Endothelial cell of umbilical vein (primary cell): Measurements from ENCODE around the gene SKI. TPM values are rescaled to one million over a fixed set of nuclear protein-coding genes. Genes with fewer than 3 reads are reported as not detected.
A peak's percentile ranks its signal among the peaks of the same experiment; 100 is the strongest.

Experiments used
- BruUV-seq: library from RNA; stranded (reverse); fragments of 400-500 nt; replicated peaks from 2 replicates; lab custom pipeline; 2021; lab: Mats Ljungman, UMichigan
- CTCF ChIA-PET: fragments of 300-600, 350-600 bp; sonication (Branson Sonifier 250); formaldehyde crosslinking; loops from one replicate; lab custom pipeline; 2021; ENCODE audit warnings: antibody characterized with exemption, inconsistent platforms; lab: Charles Lee
- POLR2A ChIA-PET: fragments of 300-600, 350-600 bp; sonication (Branson Sonifier 250); formaldehyde crosslinking; loops from one replicate; lab custom pipeline; 2021; ENCODE audit warnings: antibody characterized with exemption, inconsistent platforms; lab: Charles Lee
- DNase-seq: peaks from one replicate; pipeline ENCODE4 v3.0.0-alpha.2; 2011; ENCODE audit warnings: low read depth, low spot score
- FAIRE-seq: peaks from 2 replicates; lab custom pipeline; 2011; peaks lifted over from hg19 to GRCh38; lab: Jason Lieb, UNC
- H2AFZ ChIP-seq: 2 replicates; pipeline ENCODE4 v1.6.0; 2012; ENCODE audit warnings: low read depth, low read length, control low read depth, inconsistent platforms
- H3K27ac ChIP-seq: 2 replicates; pipeline ENCODE4 v1.5.1; 2011; ENCODE audit warnings: low read depth, mild to moderate bottlenecking, control low read depth, low read length, moderate library complexity; ENCODE audit not compliant: insufficient read depth
- H3K27me3 ChIP-seq, 2 experiments: 2 replicates each; pipeline versions ENCODE4 v1.6.0 to v1.6.1; 2011; ENCODE audit warnings: low read length in 2 of 2, mixed read lengths in 1 of 2; ENCODE audit not compliant: control insufficient read depth in 2 of 2, insufficient read depth in 2 of 2
- H3K36me3 ChIP-seq, 2 experiments: 2 replicates in 1 of 2; 3 replicates in 1 of 2; pipeline ENCODE4 v1.5.1; 2011; ENCODE audit warnings: low read length in 2 of 2, mild to moderate bottlenecking in 1 of 2, moderate library complexity in 1 of 2; ENCODE audit not compliant: control insufficient read depth in 2 of 2, insufficient read depth in 2 of 2; ENCODE audit errors: extremely low read depth in 1 of 2
- H3K4me1 ChIP-seq: 3 replicates; pipeline ENCODE4 v1.5.1; 2011; ENCODE audit warnings: mild to moderate bottlenecking, low read length; ENCODE audit not compliant: control insufficient read depth, insufficient read depth; ENCODE audit errors: extremely low read depth
- H3K4me2 ChIP-seq: 2 replicates; pipeline ENCODE4 v1.6.1; 2011; ENCODE audit warnings: low read length, control low read depth, mixed read lengths; ENCODE audit not compliant: insufficient read depth
- H3K4me3 ChIP-seq, 3 experiments: fragments of 200-600 bp in 1 of 3; sonication (generic), shearing (Covaris generic) in 1 of 3; replicated peaks in 1 of 3; 2 replicates each; pipeline ENCODE4 v1.5.1; 2011 to 2016; ENCODE audit warnings: control low read depth in 3 of 3, low read length in 3 of 3, mild to moderate bottlenecking in 2 of 3, inconsistent platforms in 1 of 3, low read depth in 1 of 3, moderate library complexity in 1 of 3; ENCODE audit not compliant: insufficient read depth in 1 of 3
- H3K79me2 ChIP-seq: 2 replicates; pipeline ENCODE4 v1.6.0; 2012; ENCODE audit warnings: low read length, inconsistent platforms; ENCODE audit not compliant: control insufficient read depth, insufficient read depth
- H3K9ac ChIP-seq: replicated peaks from 2 replicates; pipeline ENCODE3; 2011; ENCODE audit warnings: low read length, control low read depth; ENCODE audit not compliant: insufficient read depth; ENCODE audit errors: extremely low read depth
- H3K9me1 ChIP-seq: replicated peaks from 3 replicates; pipeline ENCODE4 v1.6.0; 2011; ENCODE audit warnings: mild to moderate bottlenecking, low read length; ENCODE audit not compliant: control insufficient read depth, insufficient read depth; ENCODE audit errors: extremely low read depth
- H3K9me3 ChIP-seq: replicated peaks from 2 replicates; pipeline ENCODE4 v1.5.1; 2012; ENCODE audit warnings: low read length, inconsistent platforms; ENCODE audit not compliant: control insufficient read depth, insufficient read depth
- H4K20me1 ChIP-seq: replicated peaks from 2 replicates; pipeline ENCODE3; 2011; ENCODE audit warnings: mild to moderate bottlenecking, low read length; ENCODE audit not compliant: control insufficient read depth, insufficient read depth; ENCODE audit errors: extremely low read depth
- CTCF ChIP-seq, 2 donors: IDR thresholded peaks; 1 replicate in 1 of 2; 2 replicates in 1 of 2; pipeline ENCODE4 v1.5.1; 2011; ENCODE audit warnings: low read length in 2 of 2, mild to moderate bottlenecking in 2 of 2, moderate library complexity in 2 of 2, control low read depth in 1 of 2, inconsistent platforms in 1 of 2, low read depth in 1 of 2; ENCODE audit not compliant: insufficient read depth in 1 of 2; ENCODE audit errors: extremely low read depth in 1 of 2
- EZH2 ChIP-seq: IDR thresholded peaks from 2 replicates; pipeline ENCODE4 v1.6.1; 2012; ENCODE audit warnings: borderline replicate concordance, low read depth, mild to moderate bottlenecking, moderate library complexity, low read length, inconsistent platforms; ENCODE audit not compliant: severe bottlenecking
- GATA2 ChIP-seq: IDR thresholded peaks from 2 replicates; pipeline ENCODE4 v1.7.0; 2011; ENCODE audit warnings: low read depth, mild to moderate bottlenecking, moderate library complexity, mixed read lengths, low read length; ENCODE audit not compliant: insufficient read length, insufficient read depth
- JUN ChIP-seq: IDR thresholded peaks from 2 replicates; pipeline ENCODE4 v1.6.1; 2011; ENCODE audit warnings: borderline replicate concordance, low read depth; ENCODE audit not compliant: insufficient read length, insufficient read depth
- MYC ChIP-seq: IDR thresholded peaks from one replicate; pipeline ENCODE4 v1.6.1; 2011; ENCODE audit warnings: mild to moderate bottlenecking, low read depth, low read length
- POLR2A ChIP-seq: IDR thresholded peaks from 2 replicates; pipeline ENCODE4 v1.6.1; 2012; ENCODE audit warnings: low read depth, mild to moderate bottlenecking, control low read depth, low read length
- POLR2AphosphoS5 ChIP-seq: IDR thresholded peaks from 2 replicates; pipeline ENCODE4 v1.6.1; 2012; ENCODE audit warnings: low read depth, mild to moderate bottlenecking, control low read depth, low read length, moderate library complexity; ENCODE audit not compliant: insufficient read depth
- dilution Hi-C: fragments of 300-500 bp; cut with MboI; formaldehyde crosslinking; loops from one replicate; pipeline ENCODE4 v1.15.0; 2019; ENCODE audit warnings: low sequenced_read_pairs; ENCODE audit not compliant: extremely low pct_ligation_motif_present
- intact Hi-C: fragments of 100-400 bp; cut with micrococcal nuclease; formaldehyde crosslinking; loops from one replicate; pipeline ENCODE4 v1.10.0; 2022
- polyA plus RNA-seq, 4 experiments: library from polyadenylated mRNA; depleted of rRNA in 3 of 4; stranded (reverse) in 3 of 4; unstranded in 1 of 4; fragments of >200 nt; gene quantifications; 2 replicates each; pipeline versions ENCODE4 v1.2.1 to v1.2.3, GENCODE V29; 2011 to 2012; ENCODE audit warnings: missing spikeins in 1 of 4
- total RNA-seq: library from RNA; stranded (reverse); gene quantifications from 2 replicates; pipeline ENCODE4 v1.2.3, GENCODE V29; 2021
- TF ChIP-seq, protein P1 (sequence below): IDR thresholded peaks from 2 replicates; pipeline ENCODE4 v1.6.1; 2011; ENCODE audit not compliant: insufficient read depth, insufficient read length

The SKI gene
- total and polyA plus RNA-seq, 2 donors (not counting 3 experiments of a cell fraction or from before 2014, with no cell fraction given) = 11.6 to 80.3 TPM

DNA sequence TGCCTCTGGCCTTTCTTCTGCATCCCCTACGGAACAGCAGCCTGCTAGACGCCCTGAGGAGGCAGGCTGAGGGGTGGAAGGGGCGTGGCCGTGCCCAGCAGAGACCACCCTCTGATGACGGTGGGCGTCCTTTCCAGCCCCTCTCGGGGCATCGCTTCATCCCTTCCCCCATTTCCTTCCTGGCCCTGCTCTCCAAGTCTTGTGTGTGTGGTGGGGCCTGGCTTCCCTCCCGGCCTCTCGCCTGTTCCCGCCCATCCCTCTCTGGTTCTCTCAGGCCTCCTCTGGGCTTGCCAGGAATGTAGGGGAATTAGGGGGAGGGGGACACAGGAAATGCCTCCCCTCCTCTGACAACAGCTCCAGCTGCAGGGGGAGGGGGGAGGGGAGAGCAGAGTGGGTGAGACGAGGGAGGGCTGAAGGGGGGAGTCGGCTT, 51.1 kb downstream of the SKI start:
- Histone ChIP-seq H3K4me3 (no peak overlapping the region), H3K4me1 (peaks cover 24% of the 10 kb centered on the region), H3K79me2 (peaks cover 77% of the 10 kb centered on the region), H4K20me1 (no peaks in the 10 kb centered on the region), H3K9me1 (no peaks in the 10 kb centered on the region), H3K4me2 (no peak overlapping the region), H3K27me3 (no peaks in the 10 kb centered on the region), H3K36me3 (peaks cover 0 to 4% of the 10 kb centered on the region in 2 experiments), H3K27ac (peak overlapping the region; percentile 70), H3K9ac (peak overlapping the region; percentile 36), H3K9me3 (no peaks in the 10 kb centered on the region), H2AFZ (no peak overlapping the region)
- no TSS peak for BruUV-seq
- intact Hi-C loops = loop anchor here (1.0 to 2.0 kb wide), 8 partner anchors 11 to 84 kb away; partner anchors contain the start of gene FAAP20
- no peak for TF ChIP-seq EZH2
- TF ChIP-seq POLR2AphosphoS5 = peak; percentile 63
- TF ChIP-seq POLR2A = no peak
- TF ChIP-seq GATA2 = no peak
- no peak for TF ChIP-seq CTCF (IDR thresholded peaks at IDR 0.05; ENCODE audit: extremely low read depth in 1 of 2, insufficient read depth in 1 of 2, low read depth in 1 of 2, low read length in 2 of 2)
- no peak for TF ChIP-seq MYC
- TF ChIP-seq JUN = no peak
- TF ChIP-seq, protein P1, sequence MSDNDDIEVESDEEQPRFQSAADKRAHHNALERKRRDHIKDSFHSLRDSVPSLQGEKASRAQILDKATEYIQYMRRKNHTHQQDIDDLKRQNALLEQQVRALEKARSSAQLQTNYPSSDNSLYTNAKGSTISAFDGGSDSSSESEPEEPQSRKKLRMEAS = peak; percentile 60
- FAIRE-seq (peak; percentile 99), DNase-seq (peak; percentile 98)
- POLR2A ChIA-PET = no interaction called here
- CTCF ChIA-PET = interaction anchor here (1.0 kb wide), 1 partner anchor 51 kb away, joined by 3 read pairs; the partner anchor contains the start of gene SKI
- dilution Hi-C loops = no loop called here
